GM19468 (cell line): ENCODE data around the gene CBX7.
"Not testable (repeated sequence)": the region's sequence is repeated elsewhere in the genome, so short reads cannot be mapped to it uniquely, and the experiment has no call there.

Experiments used
- ATAC-seq: cut with Tn5 transposase; IDR thresholded peaks from one replicate; pipeline ENCODE4 v1.9.1; 2021; ENCODE audit warnings: mild to moderate bottlenecking, moderate library complexity, moderate number of reproducible peaks; ENCODE audit not compliant: unreplicated experiment; ENCODE audit errors: extremely low read depth

Gene CBX7

DNA sequence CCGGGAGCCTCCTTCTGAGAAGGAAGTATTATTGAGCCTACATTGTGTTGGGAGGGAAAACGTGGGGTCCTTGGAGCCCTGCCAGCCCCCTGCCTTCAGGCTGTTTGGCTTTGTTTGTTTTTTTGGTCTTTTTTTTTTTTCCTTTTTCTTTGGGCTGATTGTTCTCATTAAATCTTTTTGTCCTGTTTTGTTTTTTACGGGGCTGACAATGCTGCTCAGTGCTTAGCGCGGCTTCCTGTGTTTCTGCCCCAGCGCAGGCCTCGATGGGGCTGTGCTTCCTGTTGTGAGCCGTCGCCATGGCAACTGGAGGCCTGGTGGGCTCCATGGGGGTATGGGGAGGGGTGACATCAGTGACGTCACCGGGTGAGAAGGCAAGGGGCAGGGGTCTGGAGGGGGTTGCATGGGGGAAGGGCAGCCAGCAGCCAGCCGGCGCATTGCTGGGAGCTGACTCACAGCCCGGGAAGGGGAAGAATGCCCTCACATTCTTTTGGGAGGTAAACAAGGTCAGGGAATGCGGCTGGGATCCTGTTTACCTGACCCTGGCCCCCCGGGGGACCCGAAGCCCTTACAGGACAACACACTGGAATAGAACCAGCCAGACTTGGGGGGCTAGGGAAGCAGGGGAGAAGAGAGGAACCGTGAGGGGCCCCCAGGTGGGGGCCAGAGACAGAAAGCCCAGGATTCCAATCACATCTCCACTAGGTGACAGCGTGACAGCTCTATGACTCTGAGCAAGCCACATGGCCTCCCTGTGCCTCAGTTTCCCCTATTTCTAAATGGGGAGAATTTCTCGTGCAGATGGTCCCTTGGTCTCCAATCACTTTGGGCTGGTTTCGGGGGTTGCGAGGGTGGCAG, 22.2 kb upstream of the CBX7 start:
- no peak for ATAC-seq

DNA sequence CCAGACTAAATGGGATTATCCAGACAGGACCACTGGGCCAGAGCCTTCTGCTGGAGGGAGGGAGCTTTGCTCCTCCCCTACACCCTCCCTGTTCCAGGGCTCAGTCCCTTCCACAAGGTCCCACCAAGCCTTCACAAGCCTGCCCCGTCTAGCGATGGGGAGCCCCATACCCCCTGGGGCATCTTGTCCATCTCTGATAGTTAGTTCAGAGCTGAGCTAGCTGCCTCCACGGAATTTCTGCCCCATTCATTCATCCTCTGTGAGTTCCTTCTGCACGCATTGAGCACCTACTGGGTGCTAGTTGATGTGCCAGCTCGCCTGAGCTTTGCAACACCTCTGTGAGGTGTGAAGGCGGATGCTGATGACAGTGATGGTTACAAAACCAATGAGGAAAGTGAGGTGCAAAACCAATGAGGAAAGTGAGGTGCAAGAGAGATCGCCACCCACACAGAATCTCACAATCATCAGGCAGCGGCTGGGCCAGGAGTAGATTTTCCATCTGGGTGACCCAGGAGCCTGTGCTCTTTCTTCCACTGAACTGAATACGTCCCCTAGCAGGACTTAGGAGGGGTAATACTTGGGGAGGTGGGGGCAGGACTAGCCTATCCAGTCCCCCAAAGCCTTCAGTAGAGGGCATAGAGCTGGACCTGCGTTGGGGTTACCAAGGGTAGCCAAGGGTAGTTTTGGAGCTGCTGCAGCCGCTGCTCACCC, 21.5 kb upstream of the CBX7 start:
- no peak for ATAC-seq

DNA sequence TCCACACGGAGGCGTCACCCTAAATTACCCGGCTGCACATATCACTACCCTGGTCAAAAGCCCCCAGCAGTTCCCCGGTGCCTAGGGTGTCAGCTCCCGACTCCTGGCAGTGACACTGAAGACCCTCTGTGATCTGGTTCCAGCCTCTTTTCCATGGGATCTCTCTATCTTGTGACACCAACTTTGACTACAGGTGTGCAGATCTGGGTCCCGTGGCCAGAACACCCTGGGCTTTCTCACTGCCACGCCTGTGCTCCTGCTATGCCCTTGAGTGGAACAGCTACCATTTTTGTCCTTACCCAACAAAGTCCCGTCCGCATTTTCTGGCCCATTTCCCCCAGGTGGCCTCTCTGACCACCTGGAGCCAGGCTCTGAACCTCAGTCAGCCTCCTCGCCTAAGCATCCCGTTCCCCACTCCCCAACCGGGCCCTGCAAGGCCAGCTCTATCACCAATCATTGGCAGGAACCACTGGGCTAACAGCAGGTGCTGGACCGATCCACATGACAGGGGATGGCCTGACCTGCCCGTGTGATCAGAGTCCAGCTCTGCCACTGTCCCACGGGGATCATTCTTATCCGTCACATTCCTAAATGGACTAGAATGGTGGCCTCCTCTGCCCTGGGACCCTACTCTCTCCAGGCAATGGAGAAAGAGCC, 20.7 kb upstream of the CBX7 start:
- ATAC-seq, result no peak

DNA sequence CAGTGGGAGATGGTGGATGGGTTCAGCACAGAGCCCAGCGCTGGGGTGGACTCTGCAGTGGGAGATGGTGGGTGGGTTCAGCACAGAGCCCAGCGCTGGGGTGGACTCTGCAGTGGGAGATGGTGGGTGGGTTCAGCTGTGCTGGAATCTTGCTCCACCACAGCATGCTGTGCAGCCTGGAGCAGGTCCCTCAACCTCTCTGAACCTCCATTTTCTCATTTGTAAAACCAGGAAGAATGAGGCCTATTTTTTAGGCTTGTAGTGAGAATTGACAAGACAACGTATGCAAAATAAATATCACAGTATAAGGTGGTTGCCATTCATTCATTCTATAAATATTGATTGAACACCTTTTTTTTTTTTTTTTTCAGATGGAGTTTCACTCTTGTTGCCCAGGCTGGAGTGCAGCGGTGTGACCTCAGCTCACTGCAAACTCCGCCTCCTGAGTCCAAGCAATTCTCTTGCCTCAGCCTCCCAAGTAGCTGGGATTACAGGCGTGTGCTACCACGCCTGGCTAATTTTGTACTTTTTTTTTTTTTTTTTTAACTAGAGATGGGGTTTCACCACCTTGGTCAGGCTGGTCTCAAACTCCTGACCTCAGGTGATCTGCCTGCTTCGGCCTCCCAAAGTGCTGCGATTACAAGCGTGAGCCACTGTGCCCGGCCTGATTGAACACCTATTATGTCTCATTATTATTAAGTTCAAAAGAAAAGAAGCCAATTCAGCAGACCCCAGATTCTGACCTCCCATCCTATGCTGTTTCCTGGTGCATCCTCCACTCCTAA, 20.0 kb upstream of the CBX7 start:
- ATAC-seq, result not testable (repeated sequence)

DNA sequence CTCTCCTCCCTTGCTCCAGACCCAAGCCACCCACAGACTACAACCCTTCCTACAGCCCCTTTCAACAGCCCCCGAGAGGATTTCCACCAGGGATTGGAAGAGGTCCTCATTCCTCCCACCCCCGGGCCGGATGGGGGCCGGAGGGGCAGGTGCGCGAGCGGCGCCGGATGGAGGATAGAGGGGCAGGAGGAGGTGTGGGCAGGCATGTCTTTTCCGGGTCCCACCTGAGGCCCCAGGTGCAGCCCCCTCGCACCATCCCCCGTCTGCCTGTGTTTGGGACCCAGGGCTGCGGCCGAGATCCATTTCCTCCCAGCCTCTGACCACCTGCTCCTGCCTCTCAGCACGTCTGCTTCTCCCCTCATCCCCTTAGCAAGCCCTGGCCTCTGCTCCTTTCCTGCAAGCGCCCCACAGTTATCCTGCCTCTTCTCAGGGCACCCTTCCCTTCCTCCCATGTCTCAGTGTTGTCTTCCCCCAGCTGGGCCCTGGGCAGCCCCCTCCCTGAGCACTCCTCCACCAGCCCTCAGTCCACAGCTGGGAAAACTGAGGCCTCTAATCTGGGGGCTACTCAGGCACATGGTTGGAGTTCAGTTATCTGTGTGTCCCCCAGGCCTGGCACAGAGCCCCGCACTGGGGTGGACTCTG, 19.3 kb upstream of the CBX7 start:
- ATAC-seq, result no peak

DNA sequence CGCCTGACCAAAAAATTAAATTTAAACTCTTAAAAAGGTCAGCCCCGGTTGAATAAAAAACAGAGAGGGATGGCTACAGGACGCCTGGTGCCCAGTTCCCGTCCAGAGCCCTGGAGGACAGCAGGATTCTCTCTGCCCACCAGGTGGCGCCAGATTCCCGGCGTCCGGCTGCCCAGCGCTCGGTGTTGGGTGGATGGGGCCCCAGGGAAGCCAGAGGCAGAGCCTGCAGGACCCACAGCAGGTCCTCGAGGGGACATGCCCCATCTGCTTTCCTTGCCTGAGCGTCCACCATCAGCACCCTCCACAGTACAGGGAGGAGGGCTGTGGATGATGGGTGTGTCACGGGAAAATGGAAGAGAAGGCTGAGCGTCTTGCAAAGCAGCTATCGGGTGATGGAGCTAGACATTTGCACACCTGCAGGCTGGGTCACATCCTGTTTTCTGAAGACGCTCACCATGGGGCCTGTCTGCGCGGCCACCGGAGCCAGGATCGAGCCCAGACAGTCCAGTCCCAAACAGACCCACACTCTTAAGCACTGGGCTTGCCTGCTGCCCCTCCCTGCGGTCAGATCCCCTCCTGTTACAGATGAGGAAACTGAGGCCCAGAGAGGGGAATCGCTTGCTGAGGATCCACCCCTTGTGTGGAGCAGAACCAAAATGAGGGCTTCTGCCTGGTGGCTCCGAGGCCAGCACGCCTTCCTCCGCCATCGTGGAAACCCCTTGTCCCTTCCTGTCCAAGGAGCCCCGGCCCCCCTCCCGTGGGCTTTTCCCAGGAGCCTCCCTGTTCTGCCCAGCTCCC, 18.5 kb upstream of the CBX7 start:
- ATAC-seq, result no peak

DNA sequence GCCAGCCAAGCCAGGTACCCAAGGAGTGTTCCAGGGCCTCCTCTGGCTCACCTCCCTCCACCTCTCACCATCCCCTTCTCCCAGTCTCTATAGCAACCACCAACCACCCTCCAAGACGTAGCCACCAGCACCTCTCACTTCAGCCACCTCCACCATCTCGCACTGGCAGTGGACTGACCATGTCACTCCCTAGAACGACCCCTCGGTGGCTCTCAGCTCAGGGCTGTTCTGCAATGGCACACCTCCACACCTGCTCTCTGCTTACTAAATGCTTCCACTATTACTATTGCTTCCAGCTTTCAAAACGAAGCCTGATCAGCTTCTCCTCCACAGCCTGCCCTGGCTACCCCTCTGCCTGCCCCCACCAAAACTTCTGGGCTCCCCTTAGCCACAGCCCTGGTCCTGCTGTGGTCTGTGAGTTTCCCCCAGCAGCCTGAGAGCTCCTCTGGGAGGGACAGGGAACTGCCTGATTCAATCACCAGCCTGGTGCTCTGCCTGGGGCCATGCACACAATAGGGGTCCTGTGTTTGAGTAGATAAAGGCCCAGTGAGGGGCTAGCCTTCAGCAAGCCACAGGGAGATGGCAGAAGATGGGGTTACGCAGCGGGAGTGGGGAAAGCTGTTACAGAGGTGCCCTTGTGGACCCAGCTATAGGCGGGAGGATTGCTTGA, 17.5 kb upstream of the CBX7 start:
- ATAC-seq, result no peak

DNA sequence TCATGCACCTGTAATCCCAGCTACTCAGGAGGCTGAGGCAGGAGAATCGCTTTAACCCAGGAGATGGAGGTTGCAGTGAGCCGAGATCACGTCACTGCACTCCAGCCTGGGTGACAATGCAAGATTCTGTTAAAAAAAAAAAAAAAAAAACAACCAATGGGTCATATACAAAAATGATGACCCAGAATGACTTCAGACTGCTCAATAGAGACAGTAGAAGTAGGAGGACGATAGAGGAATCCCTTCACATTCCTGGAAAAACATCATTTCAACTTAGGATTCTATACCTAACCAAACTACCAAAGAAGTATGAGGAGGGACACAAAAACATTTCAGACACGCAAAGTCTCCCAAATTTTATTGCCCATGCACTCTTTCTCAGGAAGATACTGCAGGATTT, 14.1 kb upstream of the CBX7 start:
- no peak for ATAC-seq

DNA sequence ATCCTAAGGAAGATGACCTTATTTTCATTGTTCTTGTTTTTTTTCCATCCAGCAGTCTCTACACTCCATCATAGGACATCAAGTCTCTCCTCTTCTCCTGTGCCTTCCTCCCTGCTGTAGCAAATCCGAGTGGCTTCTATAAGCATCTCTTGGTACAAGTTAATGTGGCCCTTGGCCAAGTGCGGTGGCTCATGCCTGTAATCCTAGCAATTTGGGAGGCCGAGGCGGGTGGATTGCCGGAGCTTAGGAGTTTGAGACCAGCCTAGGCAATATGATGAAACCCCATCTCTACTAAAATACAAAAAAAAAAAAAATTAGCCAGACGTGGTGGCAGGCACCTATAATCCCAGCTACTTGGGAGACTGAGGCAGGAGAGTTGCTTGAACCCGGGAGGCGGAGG, 3.6 kb upstream of the CBX7 start:
- not testable (repeated sequence) for ATAC-seq

DNA sequence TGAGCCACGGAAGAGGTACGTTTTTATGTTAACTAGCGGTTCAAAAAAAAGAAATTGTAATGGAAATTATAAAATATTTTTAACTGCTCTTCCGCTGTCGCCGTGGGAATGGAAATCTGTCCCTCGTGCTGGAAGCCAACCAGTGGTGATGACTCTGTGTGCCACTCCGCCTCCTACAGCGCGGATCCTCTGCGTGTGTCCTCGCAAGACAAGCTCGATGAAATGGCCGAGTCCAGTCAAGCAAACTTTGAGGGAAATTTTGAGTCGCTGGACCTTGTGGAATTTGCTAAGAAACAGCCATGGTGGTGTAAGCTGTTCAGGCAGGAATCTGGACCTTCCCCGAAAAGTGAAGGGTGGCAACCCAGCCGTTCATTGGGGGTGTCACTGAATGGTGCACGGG, 2.9 kb upstream of the CBX7 start:
- ATAC-seq, result no peak

DNA sequence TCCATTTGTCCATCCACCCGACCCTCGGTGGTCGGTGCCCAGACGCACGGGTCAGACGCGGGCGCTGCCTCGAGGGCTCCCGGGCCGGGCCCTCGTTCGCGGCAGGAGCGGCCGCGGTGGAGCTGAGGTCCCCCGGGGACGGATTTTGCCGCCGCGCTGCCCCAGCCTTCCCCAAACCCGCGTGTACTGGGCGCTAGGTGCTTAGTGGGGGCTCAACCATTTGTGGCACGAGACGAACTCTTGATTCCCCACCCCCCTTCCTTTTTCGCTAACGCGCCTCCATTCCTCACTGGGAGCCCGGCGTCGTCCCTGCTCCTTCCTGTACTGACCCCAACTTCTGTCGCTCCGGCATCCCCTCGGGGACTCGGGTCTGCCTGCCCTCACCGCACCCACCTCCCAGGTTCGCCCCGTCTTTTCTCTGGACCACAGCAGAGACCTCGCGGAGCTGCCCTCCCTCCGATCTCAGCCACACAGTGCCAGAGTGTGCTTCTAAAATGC, 789 bp upstream of the CBX7 start:
- ATAC-seq, result no peak

DNA sequence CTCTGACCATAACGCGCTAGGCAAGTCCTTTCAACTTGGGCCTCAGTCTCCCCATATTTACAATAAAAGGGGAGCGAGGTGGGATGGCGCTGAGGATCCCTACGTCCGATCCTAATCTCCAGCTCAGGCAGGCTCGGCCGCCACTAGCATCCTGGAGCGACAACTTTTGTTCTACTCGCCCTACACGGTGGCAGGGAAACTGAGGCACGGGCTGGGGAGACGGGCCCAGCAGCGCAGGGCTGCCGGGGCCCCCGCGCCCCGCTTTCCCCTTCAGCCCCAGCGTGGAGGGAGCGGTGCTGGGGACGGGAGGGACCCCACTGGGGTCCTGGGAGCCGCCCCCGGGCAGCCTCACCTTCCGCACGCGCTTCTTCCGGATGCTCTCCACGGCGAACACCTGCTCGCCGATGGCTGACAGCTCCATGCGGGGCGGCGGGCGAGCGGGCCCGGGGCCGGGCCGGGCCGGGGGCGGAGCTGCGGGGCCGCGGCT, 413 bp downstream of the CBX7 start:
- ATAC-seq, result no peak

DNA sequence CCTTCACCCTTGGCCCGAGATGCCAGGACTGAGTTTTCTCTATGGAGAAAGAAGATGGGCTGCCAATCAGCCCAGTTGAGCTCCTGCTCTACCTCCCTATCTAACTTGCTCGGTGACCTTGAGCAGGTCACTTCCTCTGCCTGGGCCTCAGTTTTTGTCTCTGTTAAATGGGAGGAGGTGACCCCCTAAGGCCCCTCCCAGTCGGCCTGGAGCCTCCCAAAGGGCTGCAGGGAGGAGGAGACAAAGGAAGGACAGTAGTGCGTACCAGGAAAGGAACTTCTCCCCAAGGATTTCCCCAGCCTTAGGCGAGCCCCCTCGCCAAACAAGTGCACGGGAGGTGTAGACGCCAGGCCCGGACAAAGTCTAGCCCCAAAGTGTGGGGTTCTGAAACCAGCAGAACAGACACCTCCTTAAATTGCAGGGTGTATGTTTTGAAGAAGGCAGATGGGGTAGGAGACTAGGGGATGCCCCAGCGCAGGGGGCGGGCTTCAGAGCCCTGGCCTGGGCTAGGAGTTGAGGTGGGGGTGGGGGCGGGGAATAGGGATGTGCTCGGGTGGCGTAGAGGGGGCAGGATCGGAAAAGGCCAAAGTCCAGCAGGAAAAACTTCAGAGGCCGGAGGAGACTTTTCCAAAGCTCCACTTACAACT, 1.0 kb downstream of the CBX7 start:
- ATAC-seq, result no peak

DNA sequence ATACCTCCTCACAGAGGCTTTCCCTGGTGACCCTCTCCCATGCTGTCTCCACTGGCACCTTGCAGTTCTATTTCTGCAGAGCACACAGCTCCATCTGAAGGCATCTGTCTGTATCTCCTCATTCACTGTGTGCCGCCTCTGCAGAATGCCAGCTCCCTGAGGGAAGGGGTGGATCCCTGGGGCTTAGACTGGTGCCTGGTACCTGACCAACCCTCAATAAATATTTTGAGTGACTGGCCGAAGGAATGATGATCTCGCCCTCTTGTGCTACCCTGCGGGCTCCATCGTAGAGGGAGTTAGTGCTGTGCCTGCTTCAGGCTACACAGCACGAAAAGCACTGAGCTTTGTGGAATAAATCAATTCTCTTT, 1.6 kb downstream of the CBX7 start:
- ATAC-seq, result no peak

DNA sequence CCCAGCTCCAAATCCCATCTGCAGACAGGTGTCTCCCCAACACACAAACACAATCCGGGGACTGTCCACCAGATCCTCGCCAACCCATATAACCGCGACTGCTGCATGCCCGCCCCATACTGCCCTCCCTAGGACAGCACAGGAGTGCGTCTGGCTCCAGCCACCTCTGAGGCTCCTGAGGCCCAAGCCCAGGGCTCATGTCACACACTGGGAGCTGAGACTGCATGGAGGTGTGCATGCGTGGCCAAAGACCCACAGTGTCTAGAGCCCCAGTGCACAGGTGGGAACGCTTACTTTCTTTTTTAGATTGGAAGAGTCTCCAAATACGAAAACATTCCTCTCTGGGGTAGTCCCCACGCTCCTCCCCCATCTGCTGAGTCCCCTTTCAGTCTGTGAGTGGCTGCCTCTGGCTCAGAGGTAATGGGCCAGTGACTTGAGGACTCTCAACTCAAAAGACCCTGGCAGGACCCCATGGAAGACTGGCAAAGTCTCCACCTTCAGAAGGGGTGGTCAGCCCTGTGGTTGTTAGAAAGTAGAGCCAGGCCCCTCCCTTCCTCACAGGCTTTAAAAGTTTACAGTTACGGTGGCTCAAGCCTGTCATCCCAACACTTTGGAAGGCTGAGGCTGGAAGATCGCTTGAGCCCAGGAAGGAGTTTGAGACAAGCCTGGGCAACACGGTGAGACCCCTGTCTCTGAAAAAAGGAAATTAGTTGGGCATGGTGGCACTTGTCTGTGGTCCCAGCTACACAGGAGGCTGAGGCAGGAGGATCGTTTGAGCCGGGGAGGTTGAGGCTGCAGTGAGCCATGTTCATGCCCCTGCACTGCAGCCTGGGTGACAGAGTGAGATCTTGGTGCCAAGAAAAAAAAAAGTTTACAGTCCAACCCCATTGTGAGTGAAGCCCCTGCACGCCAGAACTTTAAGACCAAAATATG, 2.3 kb downstream of the CBX7 start:
- no peak for ATAC-seq

DNA sequence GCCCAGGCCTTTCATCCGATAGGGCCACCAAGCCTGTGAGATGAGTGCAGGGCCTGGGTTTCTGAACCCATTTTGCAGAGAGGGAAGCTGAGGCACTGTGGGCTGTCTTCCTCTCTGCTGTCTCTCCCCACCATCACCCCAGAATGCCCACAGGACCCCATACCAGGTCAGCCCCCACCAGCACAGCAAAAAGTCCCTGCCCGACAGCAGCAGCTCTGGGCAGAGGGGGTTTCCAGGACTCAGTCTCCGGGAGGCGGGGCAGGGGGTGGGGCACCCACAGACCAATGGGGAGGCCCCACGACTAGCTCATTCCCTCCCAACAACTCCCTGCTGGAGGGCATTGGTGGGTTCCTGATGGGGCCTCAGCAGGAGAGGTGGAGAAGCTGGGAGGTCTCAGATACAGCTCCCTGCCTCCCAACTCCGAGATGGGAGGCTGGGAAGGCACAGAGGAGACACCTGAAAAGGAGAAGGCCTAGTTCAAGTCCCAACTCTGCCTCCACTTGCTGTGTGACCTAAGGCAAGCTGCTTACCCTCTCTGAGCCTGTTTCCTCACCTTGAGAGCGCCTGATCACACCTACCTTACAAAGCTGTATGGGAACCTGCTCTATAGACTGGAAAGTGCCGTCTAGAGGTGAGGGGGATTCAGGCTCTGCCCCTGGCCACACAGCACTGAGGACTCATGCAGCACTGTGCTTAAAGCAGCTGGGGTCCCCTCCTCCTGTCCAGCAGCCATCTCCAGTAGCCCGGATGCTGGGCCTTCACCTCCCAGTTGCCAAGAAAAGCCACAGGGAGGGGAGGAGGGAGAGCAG, 3.5 kb downstream of the CBX7 start:
- no peak for ATAC-seq
